Measurements from ENCODE around the gene INO80D. TPM values are rescaled to one million over a fixed set of nuclear protein-coding genes. Genes with fewer than 3 reads are reported as not detected.
"Not testable (repeated sequence)": the region's sequence is repeated elsewhere in the genome, so short reads cannot be mapped to it uniquely, and the experiment has no call there.

INO80D gene
- 10 to 100 TPM; 45.3 to 48.9 TPM for total RNA-seq
- 12.9 TPM for polyA plus RNA-seq (2013, experiment 1 of 2)
- polyA plus RNA-seq (2013, experiment 2 of 2) = 16.2 TPM
- total RNA-seq = 27.8 to 258 (median 84.0) reads per million in 172 experiments

GRCh38 chr2:206085742-206086445 lies at the start of gene INO80D:
INO80D (minus strand) TSS chr2:206086174; CDS start chr2:206063016, 23,158 bp downstream.
- peaks cover 53% of the 10 kb centered on the region for H3K4me1 Mint-ChIP-seq (ENCODE audit: low read depth)
- Histone ChIP-seq H3K27ac (ENCODE audit: low read depth in 1 of 2, low read length in 2 of 2) (peak within 1 kb of the TSS; percentile 94 to 95), H3K9me3 (ENCODE audit: control insufficient read depth in 1 of 2, insufficient read depth in 1 of 2, low read length in 2 of 2) (no peaks in the 10 kb centered on the region), H3K36me3 (ENCODE audit: insufficient read depth, low read length) (peaks cover 8% of the 10 kb centered on the region), H3K4me1 (ENCODE audit: insufficient read depth, low read length) (peaks cover 26% of the 10 kb centered on the region), H3K4me3 (ENCODE audit: low read length) (peak within 1 kb of the TSS; percentile 90), H3K27me3 (ENCODE audit: control insufficient read depth in 1 of 2, insufficient read depth in 2 of 2, low read length in 2 of 2) (no peaks in the 10 kb centered on the region)
- no peaks in the 10 kb centered on the region for H3K27me3 Mint-ChIP-seq
- no peaks in the 10 kb centered on the region for H3K9me3 Mint-ChIP-seq
- peak; percentile 62 to 92 (median 72) for DNase-seq
- intact Hi-C loops (cut with DNase I, micrococcal nuclease) = loop anchor here (1.0 to 10.0 kb wide), 4 partner anchors 61 to 1079 kb away; partner anchors contain the start of genes EEF1B2 (in 1 of the 2), FASTKD2 (in 1 of the 2), KLF7 (in 1 of the 2) and MDH1B (in 1 of the 2)
- H3K27ac Mint-ChIP-seq = peak within 1 kb of the TSS; percentile 100
- ChIA-PET CTCF (interaction anchor here (0.5 to 2.8 kb wide), 8 partner anchors 11 to 679 kb away, joined by 3 to 13 read pairs (median 3); partner anchors contain the start of genes EEF1B2, FASTKD2, MDH1B and NDUFS1), POLR2A (interaction anchor here (0.5 to 2.7 kb wide), 14 partner anchors 8 to 1445 kb away, joined by 3 to 34 read pairs (median 3); partner anchors contain the start of genes CREB1, EEF1B2, KLF7 and NDUFS1)
- TF ChIP-seq CTCF (IDR thresholded peaks at IDR 0.05) = peak; percentile 60
- peak within 1 kb of the TSS; percentile 98 for H3K4me3 Mint-ChIP-seq
- H3K36me3 Mint-ChIP-seq (ENCODE audit: low read depth) = peaks cover 18% of the 10 kb centered on the region
- ATAC-seq (ENCODE audit: poor library complexity) = peak; percentile 94

- Histone ChIP-seq H3K4me1 (ENCODE audit: insufficient read depth, low read length) (no peaks in the 10 kb centered on the region), H3K36me3 (ENCODE audit: insufficient read depth, low read length) (peaks cover 81% of the 10 kb centered on the region), H3K4me3 (ENCODE audit: low read length) (no peak overlapping the region), H3K9me3 (ENCODE audit: control insufficient read depth in 1 of 2, insufficient read depth in 1 of 2, low read length in 2 of 2) (no peaks in the 10 kb centered on the region), H3K27ac (ENCODE audit: low read depth in 1 of 2, low read length in 2 of 2) (no peak overlapping the region), H3K27me3 (ENCODE audit: control insufficient read depth in 1 of 2, insufficient read depth in 2 of 2, low read length in 2 of 2) (no peaks in the 10 kb centered on the region)
- Mint-ChIP-seq H3K27me3 (no peaks in the 10 kb centered on the region), H3K9me3 (no peaks in the 10 kb centered on the region), H3K4me1 (ENCODE audit: low read depth) (no peaks in the 10 kb centered on the region), H3K27ac (no peak overlapping the region), H3K4me3 (no peak overlapping the region), H3K36me3 (ENCODE audit: low read depth) (peaks cover 70% of the 10 kb centered on the region)
- ATAC-seq (ENCODE audit: poor library complexity) (no peak), DNase-seq (no peak)
- ChIA-PET CTCF (no interaction called here), POLR2A (no interaction called here)
- no peak for TF ChIP-seq CTCF (IDR thresholded peaks at IDR 0.05)
- intact Hi-C loops (cut with DNase I, micrococcal nuclease) = no loop called here
Measured at GRCh38 chr2:206127656-206128055, 41.7 kb upstream of the INO80D start.

GRCh38 chr2:206125901-206126300 lies 39.9 kb upstream of the INO80D start:
- H3K4me3 ChIP-seq (ENCODE audit: low read length) = no peak overlapping the region
- no peaks in the 10 kb centered on the region for H3K27me3 Mint-ChIP-seq
- ATAC-seq (ENCODE audit: poor library complexity) (no peak), DNase-seq (no peak)
- no peak overlapping the region for H3K4me3 Mint-ChIP-seq
- no peaks in the 10 kb centered on the region for H3K4me1 ChIP-seq (ENCODE audit: insufficient read depth, low read length)
- no peak for TF ChIP-seq CTCF (IDR thresholded peaks at IDR 0.05)
- CTCF ChIA-PET = no interaction called here
- peaks cover 7 to 11% of the 10 kb centered on the region in 2 experiments for H3K9me3 ChIP-seq (ENCODE audit: control insufficient read depth in 1 of 2, insufficient read depth in 1 of 2, low read length in 2 of 2)
- peaks cover 7% of the 10 kb centered on the region for H3K9me3 Mint-ChIP-seq
- H3K4me1 Mint-ChIP-seq (ENCODE audit: low read depth) = no peaks in the 10 kb centered on the region
- H3K27ac ChIP-seq (ENCODE audit: low read depth in 1 of 2, low read length in 2 of 2) = no peak overlapping the region
- H3K36me3 ChIP-seq (ENCODE audit: insufficient read depth, low read length) = peaks cover 81% of the 10 kb centered on the region
- H3K27me3 ChIP-seq (ENCODE audit: control insufficient read depth in 1 of 2, insufficient read depth in 2 of 2, low read length in 2 of 2) = no peaks in the 10 kb centered on the region
- H3K27ac Mint-ChIP-seq = no peak overlapping the region
- intact Hi-C loops (cut with DNase I, micrococcal nuclease) = no loop called here
- H3K36me3 Mint-ChIP-seq (ENCODE audit: low read depth) = peaks cover 80% of the 10 kb centered on the region
- POLR2A ChIA-PET = no interaction called here

GRCh38 chr2:206122569-206122968 lies 36.6 kb upstream of the INO80D start:
- H3K9me3 Mint-ChIP-seq = peaks cover 15% of the 10 kb centered on the region
- H3K27ac ChIP-seq (ENCODE audit: low read depth in 1 of 2, low read length in 2 of 2); H3K4me3 ChIP-seq (ENCODE audit: low read length); H3K27me3 Mint-ChIP-seq; DNase-seq; H3K27ac Mint-ChIP-seq; H3K4me3 Mint-ChIP-seq; POLR2A ChIA-PET; CTCF ChIA-PET; intact Hi-C loops (cut with DNase I, micrococcal nuclease); H3K27me3 ChIP-seq (ENCODE audit: control insufficient read depth in 1 of 2, insufficient read depth in 2 of 2, low read length in 2 of 2); H3K4me1 Mint-ChIP-seq (ENCODE audit: low read depth); ATAC-seq (ENCODE audit: poor library complexity); H3K4me1 ChIP-seq (ENCODE audit: insufficient read depth, low read length): not testable (repeated sequence)
- Histone ChIP-seq H3K9me3 (ENCODE audit: control insufficient read depth in 1 of 2, insufficient read depth in 1 of 2, low read length in 2 of 2) (peaks cover 10 to 11% of the 10 kb centered on the region in 2 experiments), H3K36me3 (ENCODE audit: insufficient read depth, low read length) (peaks cover 72% of the 10 kb centered on the region)
- peaks cover 76% of the 10 kb centered on the region for H3K36me3 Mint-ChIP-seq (ENCODE audit: low read depth)
